H1 (cell line): ENCODE results near the gene CYTH1. TPM values are rescaled to one million over a fixed set of nuclear protein-coding genes. Genes with fewer than 3 reads are reported as not detected.

Experiments
- CTCF ChIA-PET: fragments of 300-600 bp; sonication (Branson Sonifier 250); formaldehyde crosslinking; loops from one replicate; lab custom pipeline; 2021; ENCODE audit not compliant: partially characterized antibody; lab: Charles Lee
- POLR2A ChIA-PET: fragments of 300-600 bp; sonication (Branson Sonifier 250); formaldehyde crosslinking; loops from one replicate; lab custom pipeline; 2021; ENCODE audit warnings: inconsistent platforms; ENCODE audit not compliant: partially characterized antibody; lab: Charles Lee
- DNase-seq, 2 experiments: peaks; one replicate each; pipeline versions ENCODE4 v3.0.0 to v3.0.0-alpha.2; 2010 to 2022; ENCODE audit warnings: low spot score in 2 of 2, low read depth in 1 of 2, mixed read lengths in 1 of 2
- FAIRE-seq: peaks from 2 replicates; lab custom pipeline; 2011; peaks lifted over from hg19 to GRCh38; lab: Jason Lieb, UNC
- H2AFZ ChIP-seq: 2 replicates; pipeline ENCODE4 v1.8.1; 2012; ENCODE audit warnings: low read length, inconsistent platforms
- H2AK5ac ChIP-seq: 2 replicates; pipeline ENCODE4 v1.6.1; 2013; ENCODE audit warnings: low read depth, low read length
- H2BK120ac ChIP-seq: replicated peaks from 2 replicates; pipeline ENCODE3; 2013; ENCODE audit warnings: low read depth, low read length, inconsistent platforms
- H2BK12ac ChIP-seq: 2 replicates; pipeline ENCODE4 v1.6.1; 2013; ENCODE audit warnings: low read depth, low read length
- H2BK15ac ChIP-seq: 2 replicates; pipeline ENCODE4 v1.6.1; 2013; ENCODE audit warnings: low read length
- H2BK20ac ChIP-seq: 2 replicates; pipeline ENCODE4 v1.6.1; 2013; ENCODE audit warnings: low read length
- H2BK5ac ChIP-seq: 2 replicates; pipeline ENCODE4 v1.6.1; 2013; ENCODE audit warnings: low read depth, low read length
- H3K14ac ChIP-seq: 2 replicates; pipeline ENCODE4 v1.6.1; 2013; ENCODE audit warnings: inconsistent platforms; ENCODE audit not compliant: insufficient read length
- H3K18ac ChIP-seq: 2 replicates; pipeline ENCODE4 v1.6.1; 2013; ENCODE audit warnings: low read length; ENCODE audit errors: extremely low read depth
- H3K23ac ChIP-seq: 2 replicates; pipeline ENCODE4 v1.6.1; 2013; ENCODE audit warnings: inconsistent platforms; ENCODE audit not compliant: insufficient read length
- H3K23me2 ChIP-seq: 2 replicates; pipeline ENCODE4 v1.6.1; 2013; ENCODE audit warnings: low read depth, low read length
- H3K27ac ChIP-seq: 2 replicates; pipeline ENCODE4 v1.6.1; 2011; ENCODE audit warnings: low read depth, low read length, inconsistent platforms
- H3K27me3 ChIP-seq, 4 experiments: replicated peaks in 1 of 4; 1 replicate in 1 of 4; 2 replicates in 3 of 4; pipeline versions ENCODE4 v1.6.1 to v1.8.1; 2011 to 2013; ENCODE audit warnings: low read length in 3 of 4, mild to moderate bottlenecking in 3 of 4, inconsistent platforms in 2 of 4, mixed read lengths in 2 of 4, moderate library complexity in 1 of 4; ENCODE audit not compliant: control insufficient read depth in 3 of 4, insufficient read depth in 3 of 4; ENCODE audit errors: extremely low read depth in 1 of 4
- H3K36me3 ChIP-seq, 4 experiments: 2 replicates each; pipeline versions ENCODE4 v1.6.1 to v1.8.1; 2011 to 2013; ENCODE audit warnings: mild to moderate bottlenecking in 4 of 4, low read length in 3 of 4, moderate library complexity in 2 of 4, control low read depth in 1 of 4, inconsistent platforms in 1 of 4; ENCODE audit not compliant: insufficient read depth in 4 of 4, control insufficient read depth in 2 of 4
- H3K4ac ChIP-seq: replicated peaks from 2 replicates; pipeline ENCODE3; 2013; ENCODE audit warnings: low read length, low read depth, mixed read lengths, inconsistent platforms; ENCODE audit not compliant: insufficient read length
- H3K4me1 ChIP-seq, 4 experiments: replicated peaks in 1 of 4; 1 replicate in 1 of 4; 2 replicates in 3 of 4; pipeline versions ENCODE4 v1.6.1 to v1.8.1; 2011 to 2013; ENCODE audit warnings: low read length in 3 of 4, inconsistent platforms in 2 of 4, mixed read lengths in 1 of 4; ENCODE audit not compliant: insufficient read depth in 4 of 4, control insufficient read depth in 3 of 4
- H3K4me2 ChIP-seq, 2 experiments: 2 replicates each; pipeline versions ENCODE4 v1.6.1 to v1.8.1; 2011 to 2013; ENCODE audit warnings: low read depth in 2 of 2, low read length in 2 of 2, control low read depth in 1 of 2, inconsistent platforms in 1 of 2, mild to moderate bottlenecking in 1 of 2; ENCODE audit not compliant: insufficient read depth in 1 of 2
- H3K4me3 ChIP-seq, 4 experiments: fragments of 200-600, 300-600 bp in 1 of 4; sonication (generic), shearing (Covaris generic), sonication (Bioruptor Twin) in 1 of 4; 2 replicates each; pipeline versions ENCODE4 v1.5.1 to v1.8.1; 2011 to 2016; ENCODE audit warnings: low read length in 4 of 4, low read depth in 3 of 4, control low read depth in 2 of 4, inconsistent platforms in 2 of 4, mild to moderate bottlenecking in 2 of 4, mixed read lengths in 1 of 4, moderate library complexity in 1 of 4; ENCODE audit not compliant: insufficient read depth in 2 of 4; ENCODE audit errors: extremely low read depth in 1 of 4
- H3K56ac ChIP-seq: replicated peaks from 2 replicates; pipeline ENCODE3; 2013; ENCODE audit warnings: low read depth, mild to moderate bottlenecking, mixed read lengths, low read length, inconsistent platforms; ENCODE audit not compliant: insufficient read length
- H3K79me1 ChIP-seq: 2 replicates; pipeline ENCODE4 v1.6.1; 2013; ENCODE audit warnings: low read depth, low read length, control low read depth
- H3K79me2 ChIP-seq, 2 experiments: 2 replicates each; pipeline versions ENCODE4 v1.6.1 to v1.8.1; 2012 to 2013; ENCODE audit warnings: low read length in 2 of 2, mild to moderate bottlenecking in 2 of 2, inconsistent platforms in 1 of 2; ENCODE audit not compliant: insufficient read depth in 2 of 2, control insufficient read depth in 1 of 2
- H3K9ac ChIP-seq, 4 experiments: replicated peaks in 1 of 4; 1 replicate in 1 of 4; 2 replicates in 3 of 4; pipeline versions ENCODE4 v1.6.1 to v1.8.1; 2011 to 2013; ENCODE audit warnings: low read depth in 3 of 4, low read length in 3 of 4, control low read depth in 2 of 4, mild to moderate bottlenecking in 2 of 4, moderate library complexity in 2 of 4, inconsistent platforms in 1 of 4; ENCODE audit errors: extremely low read depth in 1 of 4
- H3K9me3 ChIP-seq, 2 experiments: 2 replicates each; pipeline versions ENCODE4 v1.6.1 to v1.8.1; 2012 to 2013; ENCODE audit warnings: mild to moderate bottlenecking in 2 of 2, moderate library complexity in 2 of 2, control low read depth in 1 of 2, inconsistent platforms in 1 of 2, low read depth in 1 of 2, low read length in 1 of 2, mixed read lengths in 1 of 2; ENCODE audit not compliant: insufficient read depth in 2 of 2
- H4K20me1 ChIP-seq, 2 experiments: replicated peaks in 1 of 2; 2 replicates each; pipeline versions ENCODE3 to v1.8.1; 2011 to 2013; ENCODE audit warnings: inconsistent platforms in 2 of 2, low read length in 2 of 2, mild to moderate bottlenecking in 1 of 2; ENCODE audit not compliant: insufficient read depth in 2 of 2, control insufficient read depth in 1 of 2
- H4K5ac ChIP-seq: 2 replicates; pipeline ENCODE4 v1.6.1; 2013; ENCODE audit warnings: low read length, low read depth, mixed read lengths, inconsistent platforms; ENCODE audit not compliant: insufficient read length
- H4K8ac ChIP-seq: 2 replicates; pipeline ENCODE4 v1.8.0; 2013; ENCODE audit warnings: mild to moderate bottlenecking, moderate library complexity, low read length, inconsistent platforms; ENCODE audit not compliant: insufficient read depth; ENCODE audit errors: extremely low read depth
- H4K91ac ChIP-seq: replicated peaks from 2 replicates; pipeline ENCODE3; 2013; ENCODE audit warnings: low read length, mixed read lengths, inconsistent platforms; ENCODE audit not compliant: insufficient read length
- ASH2L ChIP-seq: fragments of 200-600, 300-600 bp; sonication (generic); IDR thresholded peaks from one replicate; pipeline ENCODE4 v1.7.1; 2017; ENCODE audit warnings: low read length
- BCL11A ChIP-seq, 2 experiments: IDR thresholded peaks; one replicate each; pipeline ENCODE4 v1.6.1; 2011; ENCODE audit warnings: low read depth in 2 of 2, low read length in 2 of 2, mild to moderate bottlenecking in 2 of 2
- CREB1 ChIP-seq: IDR thresholded peaks from 2 replicates; pipeline ENCODE4 v1.6.1; 2012; ENCODE audit warnings: inconsistent platforms
- GTF2F1 ChIP-seq: IDR thresholded peaks from 2 replicates; pipeline ENCODE4 v1.6.1; 2012; ENCODE audit warnings: low read depth, low read length, improper control_type of control experiment, borderline replicate concordance
- KDM1A ChIP-seq: fragments of 200-600, 300-600 bp; sonication (generic); IDR thresholded peaks from 2 replicates; pipeline ENCODE4 v1.7.1; 2016; ENCODE audit warnings: mild to moderate bottlenecking, low read length, borderline replicate concordance
- KDM4A ChIP-seq: IDR thresholded peaks from one replicate; pipeline ENCODE4 v1.7.1; 2012; ENCODE audit warnings: low read depth, mild to moderate bottlenecking, moderate library complexity, low read length, inconsistent platforms; ENCODE audit not compliant: severe bottlenecking
- KDM5A ChIP-seq: fragments of 200-600 bp; IDR thresholded peaks from 2 replicates; pipeline ENCODE4 v1.7.1; 2012; ENCODE audit warnings: mild to moderate bottlenecking, low read length, inconsistent platforms, mixed read lengths
- MAX ChIP-seq: IDR thresholded peaks from 2 replicates; pipeline ENCODE4 v1.6.1; 2012; ENCODE audit warnings: inconsistent platforms
- RBBP5 ChIP-seq: IDR thresholded peaks from 2 replicates; pipeline ENCODE4 v1.7.1; 2012; ENCODE audit warnings: low read depth, mild to moderate bottlenecking, inconsistent platforms, low read length, moderate library complexity, borderline replicate concordance
- SAP30 ChIP-seq: fragments of 300-600 bp; sonication (generic); IDR thresholded peaks from 2 replicates; pipeline ENCODE4 v1.7.1; 2012; ENCODE audit warnings: low read length, moderate library complexity, mild to moderate bottlenecking, inconsistent platforms; ENCODE audit not compliant: insufficient read depth, insufficient replicate concordance
- TBP ChIP-seq: IDR thresholded peaks from 2 replicates; pipeline ENCODE4 v1.6.1; 2011; ENCODE audit warnings: low read depth, low read length, improper control_type of control experiment
- USF2 ChIP-seq: IDR thresholded peaks from 2 replicates; pipeline ENCODE4 v1.6.1; 2011; ENCODE audit warnings: low read length, improper control_type of control experiment
- WGBS, 2 experiments: shearing (Covaris generic) in 1 of 2; methylation state at CpG; one replicate each; pipeline versions ENCODE4 v1.1.6 to v1.1.7; 2013 to 2015; ENCODE audit warnings: low lambda C conversion rate in 2 of 2, mixed read lengths in 2 of 2, inconsistent platforms in 1 of 2, low coverage in 1 of 2, missing lambda C conversion rate in 1 of 2; ENCODE audit not compliant: insufficient replicate concordance in 2 of 2, insufficient coverage in 1 of 2, insufficient read length in 1 of 2; ENCODE audit errors: extremely low coverage in 1 of 2, missing lambda C conversion rate in 1 of 2; 5-methylcytosine and 5-hydroxymethylcytosine counted together
- polyA plus RNA-seq, 7 experiments: library from polyadenylated mRNA; depleted of rRNA in 3 of 7; stranded (reverse) in 5 of 7; unstranded in 2 of 7; fragments of >200 nt in 5 of 7; fragments of 200-250 nt in 2 of 7; gene quantifications; 1 replicate in 5 of 7; 2 replicates in 1 of 7; 4 replicates in 1 of 7; pipeline versions ENCODE4 v1.2.1 to v1.2.3, GENCODE V29; 2011 to 2013; ENCODE audit warnings: missing spikeins in 2 of 7, mixed read lengths in 2 of 7
- total RNA-seq: library from RNA; stranded (reverse); fragmentation: NEBNext Ultra II Directional; extraction: Animal tissue kit (Norgen Biotek cat#: 25700); gene quantifications from 2 replicates; pipeline ENCODE4 v1.2.1, GENCODE V29; 2021

CYTH1 gene
- total and polyA plus RNA-seq, 2 of the 8 experiments (the other 6 are each of a cell fraction or from before 2014, with no cell fraction given) = 12.8 to 14.8 TPM

- H3K79me2 ChIP-seq = peaks cover 0 to 9% of the 10 kb centered on the region in 2 experiments; a peak in 1 of 4 replicates
- no peaks in the 10 kb centered on the region for H3K27me3 ChIP-seq
- H4K91ac ChIP-seq = no peak overlapping the region
- no peak overlapping the region for H2BK5ac ChIP-seq
- H2AK5ac ChIP-seq = no peak overlapping the region
- no peak overlapping the region for H2BK15ac ChIP-seq
- no peaks in the 10 kb centered on the region for H3K36me3 ChIP-seq
- peaks cover 0 to 5% (median 4%) of the 10 kb centered on the region in 4 experiments; a peak in 6 of 7 replicates for H3K4me1 ChIP-seq
- POLR2A ChIA-PET = no interaction called here
- no peak overlapping the region for H3K4me3 ChIP-seq
- no peak overlapping the region for H3K14ac ChIP-seq
- FAIRE-seq = no peak
- no peaks in the 10 kb centered on the region for H3K9me3 ChIP-seq
- H3K18ac ChIP-seq = no peak overlapping the region
- no peak overlapping the region for H3K23ac ChIP-seq
- H3K23me2 ChIP-seq = no peaks in the 10 kb centered on the region
- H3K79me1 ChIP-seq = no peaks in the 10 kb centered on the region; the same call in 1 of the 2 replicates
- no peak overlapping the region for H3K56ac ChIP-seq
- no peak for DNase-seq
- no peak overlapping the region for H3K9ac ChIP-seq
- 95% methylated on average over 2 of the region's 2 CpGs; no CpG with 5 or more reads in 1 of the 2 experiments for WGBS, 2 experiments
- H3K4me2 ChIP-seq = no peak overlapping the region
- no peak overlapping the region for H2BK12ac ChIP-seq
- CTCF ChIA-PET = interaction anchor here (1.2 to 7.4 kb wide), 5 partner anchors 11 to 213 kb away, joined by 3 to 92 read pairs (median 4); no protein-coding TSS in a partner anchor
- peaks cover 3 to 9% of the 10 kb centered on the region in 2 experiments for H4K20me1 ChIP-seq
- no peak overlapping the region for H4K8ac ChIP-seq
- no peak overlapping the region for H2BK120ac ChIP-seq
- H2AFZ ChIP-seq = no peak overlapping the region
- H3K27ac ChIP-seq = no peak overlapping the region
- no peak overlapping the region for H2BK20ac ChIP-seq
- no peak overlapping the region for H3K4ac ChIP-seq
- H4K5ac ChIP-seq = no peak overlapping the region
- no peak for TF ChIP-seq TBP
- TF ChIP-seq CREB1 = no peak
- no peak for TF ChIP-seq ASH2L
- TF ChIP-seq USF2 = no peak
- TF ChIP-seq KDM4A = no peak
- no peak for TF ChIP-seq BCL11A (IDR thresholded peaks at IDR 0.05; ENCODE audit: low read depth in 2 of 2, low read length in 2 of 2)
- no peak for TF ChIP-seq SAP30
- no peak for TF ChIP-seq GTF2F1
- no peak for TF ChIP-seq KDM1A
- no peak for TF ChIP-seq MAX
- no peak for TF ChIP-seq KDM5A
- no peak for TF ChIP-seq RBBP5
Measured at GRCh38 chr17:78712043-78712442, 70.0 kb downstream of the CYTH1 start.
